GM19455 (cell line): ENCODE data around the gene PPFIBP2.

ENCODE experiments used
- ATAC-seq: cut with Tn5 transposase; IDR thresholded peaks from one replicate; pipeline ENCODE4 v1.9.1; 2021; ENCODE audit not compliant: unreplicated experiment

PPFIBP2 gene

DNA sequence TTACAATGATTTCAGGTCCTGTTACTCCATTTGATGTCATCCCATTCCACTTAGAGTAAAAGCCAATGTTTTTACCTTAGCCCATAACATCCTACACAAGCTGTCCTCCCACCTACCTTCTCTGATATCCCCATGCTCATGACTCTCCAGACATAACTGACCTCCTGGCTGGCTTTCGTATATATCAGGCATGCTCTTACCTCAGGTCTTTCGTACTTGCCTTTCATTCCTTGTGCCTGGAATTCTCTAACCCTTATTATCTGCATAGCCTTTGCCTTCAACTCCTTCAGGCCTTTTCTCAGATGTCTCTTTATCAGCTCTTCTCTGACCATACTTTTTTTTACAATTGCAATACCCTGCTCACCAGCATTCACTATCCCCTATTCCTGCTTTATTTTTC is 169.8 kb downstream of the PPFIBP2 start:
- ATAC-seq = no peak

DNA sequence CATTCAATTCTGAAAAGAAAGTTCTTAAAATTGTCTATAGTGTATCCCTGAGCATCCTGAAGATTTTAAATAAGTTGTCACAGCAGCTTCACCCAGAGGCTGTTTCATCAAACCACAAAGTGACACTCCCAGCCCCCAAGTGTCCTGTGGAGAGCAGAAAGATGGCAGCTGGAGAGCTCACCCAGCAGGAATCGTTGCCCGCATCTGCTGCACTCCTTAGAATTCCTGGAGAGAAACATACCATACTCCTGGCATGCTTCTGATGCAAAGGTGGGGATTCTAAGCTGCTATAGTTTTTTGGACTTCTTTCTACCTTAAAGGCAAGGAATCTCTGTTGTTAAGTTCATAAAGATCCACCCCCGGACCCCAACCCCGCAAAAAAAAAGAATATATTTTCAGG is 173.0 kb downstream of the PPFIBP2 start:
- no peak for ATAC-seq

GRCh38 chr11:7687386-7687785 is 173.6 kb downstream of the PPFIBP2 start:
- no peak for ATAC-seq

DNA sequence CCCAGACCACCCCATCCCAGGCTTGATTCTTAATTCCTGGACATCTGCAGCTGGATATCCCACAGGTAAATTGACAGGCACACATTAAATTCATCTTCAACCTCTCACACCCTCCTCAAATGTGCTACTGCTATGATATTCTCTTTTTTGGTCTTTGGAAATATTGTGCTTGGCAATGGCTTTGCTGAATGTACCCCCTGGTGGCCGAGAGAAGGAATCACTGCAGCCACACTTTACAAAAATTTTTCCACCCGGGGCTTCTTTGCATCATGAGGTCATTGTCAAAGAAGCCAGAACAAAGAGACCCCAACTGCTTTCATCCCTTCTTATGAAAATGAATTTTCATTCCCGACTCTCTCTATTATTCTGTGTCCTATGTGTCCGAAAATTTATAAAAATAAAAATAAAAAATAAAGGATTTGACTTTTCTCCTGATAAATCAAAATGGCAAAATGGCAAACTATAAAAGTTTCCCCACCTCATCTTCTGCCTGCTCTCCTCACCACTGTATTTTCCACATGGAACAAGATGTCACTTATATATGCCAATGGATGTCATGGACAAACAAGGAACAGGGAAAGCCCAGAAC is 174.5 kb downstream of the PPFIBP2 start:
- no peak for ATAC-seq

- ATAC-seq = no peak
These were observed 175.4 kb downstream of the PPFIBP2 start for GRCh38 chr11:7689239-7689638.

DNA sequence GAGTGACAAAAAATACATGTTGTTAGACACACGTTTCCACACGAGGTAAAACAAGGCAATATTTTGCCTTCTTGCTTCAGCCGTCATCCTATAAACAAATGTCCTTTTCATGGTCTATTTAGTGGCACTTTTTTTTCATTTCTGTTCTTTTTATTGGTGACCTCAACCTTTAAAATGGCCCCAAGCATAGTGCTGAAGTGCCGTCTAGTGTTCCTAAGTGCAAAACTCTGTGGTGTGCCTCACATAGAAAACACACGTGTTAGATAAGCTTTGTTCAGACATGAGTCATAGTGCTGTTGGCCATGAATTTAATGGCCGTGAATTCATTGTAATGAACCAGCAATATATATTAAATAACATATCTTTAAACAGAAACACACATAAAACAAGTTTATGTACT is 176.8 kb downstream of the PPFIBP2 start:
- no peak for ATAC-seq

DNA sequence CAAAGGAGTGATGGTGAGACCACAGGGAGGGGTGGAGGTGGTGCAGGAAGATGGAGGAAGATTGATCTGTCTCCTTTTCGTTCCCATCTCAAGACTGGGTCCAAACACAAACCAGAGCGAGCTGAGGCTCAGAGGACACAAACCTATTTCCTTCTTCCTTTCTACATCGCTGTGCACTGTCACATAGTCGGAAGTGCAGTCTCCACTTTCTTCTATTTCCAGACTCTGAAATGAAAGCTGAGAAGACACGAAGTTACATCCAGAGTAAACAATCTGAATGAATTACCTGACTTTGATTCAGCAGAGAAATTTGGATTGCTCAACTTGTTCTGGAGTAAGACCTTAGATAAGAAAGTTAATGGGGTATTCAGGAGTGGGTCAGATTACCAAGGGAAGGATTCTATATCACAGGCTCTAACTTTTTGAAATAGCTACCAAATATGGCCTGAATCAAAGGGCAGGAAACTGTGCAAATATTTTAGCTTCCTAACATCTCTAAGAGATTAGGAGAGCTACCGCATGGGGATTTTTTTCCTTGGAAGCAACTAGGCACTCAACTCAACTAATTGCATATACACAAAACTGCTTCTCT is 178.1 kb downstream of the PPFIBP2 start:
- ATAC-seq = no peak

GRCh38 chr11:7692426-7692825 is 178.6 kb downstream of the PPFIBP2 start:
- ATAC-seq = no peak

GRCh38 chr11:7694235-7694634 is 180.4 kb downstream of the PPFIBP2 start:
- no peak for ATAC-seq

GRCh38 chr11:7696424-7696823 is 182.6 kb downstream of the PPFIBP2 start:
- no peak for ATAC-seq
